ENCODE results near the gene SMARCA4.
"Not testable (repeated sequence)": the region's sequence is repeated elsewhere in the genome, so short reads cannot be mapped to it uniquely, and the experiment has no call there.

Gene SMARCA4

GRCh38 chr19:11078893-11079292 is 118.1 kb downstream of the SMARCA4 start:
- Histone ChIP-seq H3K4me3 (ENCODE audit: low read depth, low read length) (no peak overlapping the region), H3K9me3 (no peaks in the 10 kb centered on the region), H3K4me1 (no peaks in the 10 kb centered on the region), H3K36me3 (no peaks in the 10 kb centered on the region), H3K27me3 (no peaks in the 10 kb centered on the region)
- DNase-seq: no peak
- TF ChIP-seq CTCF (IDR thresholded peaks at IDR 0.05; ENCODE audit: low read depth, low read length): no peak

DNA sequence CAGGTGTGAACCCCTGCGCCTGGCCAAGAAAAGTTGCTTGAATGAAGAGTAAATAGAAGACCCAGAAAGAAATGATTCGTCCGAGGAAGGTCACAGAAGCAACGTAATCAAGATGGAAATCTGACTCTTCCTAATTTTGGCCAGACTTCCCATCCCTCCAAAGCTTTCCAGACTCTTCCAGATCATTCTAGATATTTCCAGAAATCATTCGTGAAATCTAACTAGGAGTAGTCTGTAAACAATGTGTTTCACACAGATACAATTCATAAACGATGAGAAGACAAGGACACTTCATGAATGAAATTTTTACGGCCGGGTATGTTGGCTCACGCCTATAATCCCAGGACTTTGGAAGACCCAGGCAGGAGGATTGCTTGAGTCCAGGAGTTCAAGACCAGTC is 119.2 kb downstream of the SMARCA4 start:
- no peak for TF ChIP-seq CTCF (IDR thresholded peaks at IDR 0.05; ENCODE audit: low read depth, low read length)
- no peaks in the 10 kb centered on the region for H3K9me3 ChIP-seq

DNA sequence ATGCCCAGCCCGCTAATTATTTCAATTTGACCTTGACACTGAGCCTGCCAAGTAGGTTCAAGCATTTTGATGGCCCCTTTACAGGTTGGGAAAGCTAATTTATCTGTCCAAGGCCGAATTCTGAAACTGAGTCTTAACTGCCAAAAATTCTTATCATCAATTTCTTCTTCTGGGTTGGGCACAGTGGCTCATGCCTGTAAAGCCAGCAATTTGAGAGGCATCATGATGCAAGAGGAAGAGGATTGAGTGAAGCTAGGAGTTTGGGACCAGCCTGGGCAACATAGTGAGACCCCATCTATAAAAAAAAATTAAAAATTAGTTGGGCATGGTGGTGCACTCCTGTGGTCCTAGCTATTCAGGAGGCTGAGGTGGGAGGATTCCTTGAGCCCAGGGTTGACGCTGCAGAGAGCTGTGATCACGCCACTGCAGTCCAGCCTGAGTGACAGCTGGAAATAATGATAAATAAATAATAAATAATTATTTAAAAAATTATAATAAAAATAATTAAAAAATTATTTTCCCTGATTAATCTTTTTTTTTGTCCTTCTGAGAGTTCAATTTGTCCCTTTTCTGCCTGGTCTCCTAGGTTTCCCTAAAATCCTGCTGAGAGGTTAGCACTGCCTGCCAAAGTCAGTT is 127.2 kb downstream of the SMARCA4 start:
- TF ChIP-seq CTCF (IDR thresholded peaks at IDR 0.05; ENCODE audit: low read depth, low read length): no peak
- Histone ChIP-seq H3K4me1 (peaks cover 13% of the 10 kb centered on the region), H3K4me3 (ENCODE audit: low read depth, low read length) (no peak overlapping the region)

More for the DNA sequence above, 119.2 kb downstream of the SMARCA4 start:
- DNase-seq: no peak
- H3K4me1 ChIP-seq: no peaks in the 10 kb centered on the region
- H3K36me3 ChIP-seq: no peaks in the 10 kb centered on the region
- H3K4me3 ChIP-seq (ENCODE audit: low read depth, low read length): no peak overlapping the region
- no peaks in the 10 kb centered on the region for H3K27me3 ChIP-seq

GRCh38 chr19:11088506-11089253 is 127.8 kb downstream of the SMARCA4 start:
- Histone ChIP-seq H3K9me3 (no peaks in the 10 kb centered on the region), H3K36me3 (peaks cover 32% of the 10 kb centered on the region), H3K27me3 (no peaks in the 10 kb centered on the region), H3K4me3 (ENCODE audit: low read depth, low read length) (peak overlapping the region; percentile 95), H3K4me1 (peaks cover 13% of the 10 kb centered on the region)
- DNase-seq: no peak
- TF ChIP-seq CTCF (IDR thresholded peaks at IDR 0.05; ENCODE audit: low read depth, low read length): no peak

More for the DNA sequence above, 127.2 kb downstream of the SMARCA4 start:
- no peaks in the 10 kb centered on the region for H3K27me3 ChIP-seq
- no peak for DNase-seq
- H3K9me3 ChIP-seq: no peaks in the 10 kb centered on the region
- peaks cover 27% of the 10 kb centered on the region for H3K36me3 ChIP-seq

- no peak for TF ChIP-seq CTCF (IDR thresholded peaks at IDR 0.05; ENCODE audit: low read depth, low read length)
- peak within 1 kb of the TSS; percentile 95 for H3K4me3 ChIP-seq (ENCODE audit: low read depth, low read length)
Measured at GRCh38 chr19:11089254-11090013, 128.6 kb downstream of the SMARCA4 start, which contains the start of gene LDLR. Gene LDLR (plus strand): TSS chr19:11089463. CDS start chr19:11089549, 86 bp downstream.

DNA sequence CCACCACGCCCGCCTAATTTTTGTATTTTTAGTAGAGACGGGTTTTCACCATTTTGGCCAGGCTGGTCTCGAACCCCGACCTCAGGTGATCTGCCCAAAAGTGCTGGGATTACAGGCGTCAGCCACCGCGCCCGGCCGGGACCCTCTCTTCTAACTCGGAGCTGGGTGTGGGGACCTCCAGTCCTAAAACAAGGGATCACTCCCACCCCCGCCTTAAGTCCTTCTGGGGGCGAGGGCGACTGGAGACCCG is 129.1 kb downstream of the SMARCA4 start:
- not testable (repeated sequence) for DNase-seq, H3K27me3 ChIP-seq, H3K9me3 ChIP-seq
- H3K4me1 ChIP-seq: peaks cover 13% of the 10 kb centered on the region
- H3K36me3 ChIP-seq: peaks cover 45% of the 10 kb centered on the region
- peak overlapping the region; percentile 95 for H3K4me3 ChIP-seq (ENCODE audit: low read depth, low read length)

More at GRCh38 chr19:11089254-11090013, 128.6 kb downstream of the SMARCA4 start, which contains the start of gene LDLR:
- no peaks in the 10 kb centered on the region for H3K27me3 ChIP-seq
- H3K36me3 ChIP-seq: peaks cover 40% of the 10 kb centered on the region
- no peaks in the 10 kb centered on the region for H3K9me3 ChIP-seq
- peaks cover 13% of the 10 kb centered on the region for H3K4me1 ChIP-seq
- DNase-seq: peak; percentile 89

Data from BE2C (cell line).